K562 (cell line): ENCODE measurements around the gene SPNS1. TPM values are rescaled to one million over a fixed set of nuclear protein-coding genes. Genes with fewer than 3 reads are reported as not detected.

ENCODE experiments used
- AFF1 ChIP-seq, 2 experiments: fragments of 450-650 bp; IDR thresholded peaks; 2 replicates each; pipeline ENCODE4 v1.6.1; 2018; ENCODE audit warnings: mild to moderate bottlenecking in 2 of 2, low read depth in 1 of 2; ENCODE audit not compliant: partially characterized antibody in 2 of 2
- BCL6 ChIP-seq: fragments of 250-450 bp; sonication (Bioruptor Pico); IDR thresholded peaks from 2 replicates; pipeline ENCODE4 v1.4.0; 2020
- BCOR ChIP-seq: fragments of 450-650 bp; IDR thresholded peaks from 2 replicates; pipeline ENCODE4 v1.6.1; 2016
- CREBBP ChIP-seq: IDR thresholded peaks from one replicate; pipeline ENCODE4 v1.6.1; 2012; ENCODE audit warnings: low read depth, mild to moderate bottlenecking, control low read depth, inconsistent platforms, low read length
- HDAC2 ChIP-seq: fragments of 450-650 bp; IDR thresholded peaks from 2 replicates; pipeline ENCODE4 v1.6.1; 2016; ENCODE audit warnings: mild to moderate bottlenecking
- PTRF ChIP-seq: fragments of 450-650 bp; IDR thresholded peaks from 2 replicates; pipeline ENCODE4 v1.6.1; 2016; ENCODE audit warnings: mild to moderate bottlenecking, missing genetic modification characterization, missing compliant biosample characterization
- RCOR1 ChIP-seq, 2 experiments: IDR thresholded peaks; 2 replicates each; pipeline ENCODE4 v1.6.1; 2012; ENCODE audit warnings: low read depth in 2 of 2, low read length in 2 of 2, borderline replicate concordance in 1 of 2, improper control_type of control experiment in 1 of 2
- SAP30 ChIP-seq: fragments of 200-600 bp; sonication (generic); IDR thresholded peaks from 2 replicates; pipeline ENCODE4 v1.6.1; 2012; ENCODE audit warnings: borderline replicate concordance, low read depth, mild to moderate bottlenecking, moderate library complexity, low read length, control low read depth, inconsistent platforms; ENCODE audit not compliant: insufficient read depth, poor library complexity, severe bottlenecking
- SMARCB1 ChIP-seq: IDR thresholded peaks from 2 replicates; pipeline ENCODE4 v1.6.1; 2011; ENCODE audit warnings: improper control_type of control experiment, low read depth; ENCODE audit not compliant: insufficient read length
- SNIP1 ChIP-seq: fragments of 450-650 bp; IDR thresholded peaks from 2 replicates; pipeline ENCODE4 v1.7.1; 2017; ENCODE audit warnings: low read depth, mild to moderate bottlenecking
- ZNF121 ChIP-seq: sonication (generic); formaldehyde crosslinking; conservative IDR thresholded peaks from 2 replicates; pipeline ENCODE4 v1.8.0; 2022; ENCODE audit warnings: missing genetic modification reagents
- polyA plus RNA-seq, 8 experiments: library from polyadenylated mRNA; depleted of rRNA in 4 of 8; stranded (reverse) in 5 of 8; unstranded in 3 of 8; fragments of >200 nt; fragmentation: Nextera tagmentation in 2 of 8; fragmentation: Illumina TruSeq in 1 of 8; extraction: Ambion mirVana in 2 of 8; extraction: Trizol in 1 of 8; gene quantifications; 2 replicates each; pipeline versions ENCODE4 v1.2.1 to v1.2.3, GENCODE V29; 2011 to 2014; ENCODE audit warnings: inconsistent platforms in 1 of 8, missing spikeins in 1 of 8
- total RNA-seq, 7 experiments: library from RNA; depleted of rRNA in 6 of 7; stranded (reverse); fragments of >200 nt in 6 of 7; fragmentation: Illumina TruSeq in 2 of 7; extraction: Trizol in 2 of 7; gene quantifications; 2 replicates each; pipeline versions ENCODE4 v1.2.1 to v1.2.3, GENCODE V29; 2011 to 2021; ENCODE audit warnings: low replicate concordance in 1 of 7
- TF ChIP-seq, protein P1 (sequence below): fragments of 450-650 bp; IDR thresholded peaks from 2 replicates; pipeline ENCODE4 v1.6.1; 2018; ENCODE audit not compliant: partially characterized antibody
- TF ChIP-seq, protein P2 (sequence below): IDR thresholded peaks from 3 replicates; pipeline ENCODE4 v1.6.1; 2011; ENCODE audit warnings: borderline replicate concordance, mild to moderate bottlenecking, moderate library complexity; ENCODE audit not compliant: insufficient read length; ENCODE audit errors: extremely low read depth
- TF ChIP-seq, protein P3 (sequence below): fragments of 200-800 bp; sonication (Bioruptor generic); IDR thresholded peaks from 2 replicates; pipeline ENCODE4 v1.6.1; 2017; ENCODE audit warnings: missing genetic modification characterization, missing compliant biosample characterization

Gene SPNS1
- total and polyA plus RNA-seq, 9 of the 15 experiments (the other 6 are each of a cell fraction or from before 2014, with no cell fraction given) = 0.58 to 64.9 (median 13.7) TPM

GRCh38 chr16:29028457-29029167 is 54.0 kb downstream of the SPNS1 start (continued):
- TF ChIP-seq AFF1 (IDR thresholded peaks at IDR 0.05; ENCODE audit: low read depth in 1 of 2, partially characterized antibody in 2 of 2) (no peak), SMARCB1 (no peak), RCOR1 (IDR thresholded peaks at IDR 0.05; ENCODE audit: borderline replicate concordance in 1 of 2, low read depth in 2 of 2, low read length in 2 of 2) (peak in 1 of 2 experiments; percentile 73; a peak in 2 of 4 replicates), HDAC2 (no peak; the same call in 1 of the 2 replicates), SNIP1 (no peak), ZNF121 (0 out of 2 replicates have a peak, but pooled peaks have one; percentile 8), CREBBP (no peak), BCOR (peak; percentile 96), PTRF (tag) (no peak), BCL6 (CRISPR knock-in tag) (no peak), SAP30 (no peak)
- TF ChIP-seq, protein P1, sequence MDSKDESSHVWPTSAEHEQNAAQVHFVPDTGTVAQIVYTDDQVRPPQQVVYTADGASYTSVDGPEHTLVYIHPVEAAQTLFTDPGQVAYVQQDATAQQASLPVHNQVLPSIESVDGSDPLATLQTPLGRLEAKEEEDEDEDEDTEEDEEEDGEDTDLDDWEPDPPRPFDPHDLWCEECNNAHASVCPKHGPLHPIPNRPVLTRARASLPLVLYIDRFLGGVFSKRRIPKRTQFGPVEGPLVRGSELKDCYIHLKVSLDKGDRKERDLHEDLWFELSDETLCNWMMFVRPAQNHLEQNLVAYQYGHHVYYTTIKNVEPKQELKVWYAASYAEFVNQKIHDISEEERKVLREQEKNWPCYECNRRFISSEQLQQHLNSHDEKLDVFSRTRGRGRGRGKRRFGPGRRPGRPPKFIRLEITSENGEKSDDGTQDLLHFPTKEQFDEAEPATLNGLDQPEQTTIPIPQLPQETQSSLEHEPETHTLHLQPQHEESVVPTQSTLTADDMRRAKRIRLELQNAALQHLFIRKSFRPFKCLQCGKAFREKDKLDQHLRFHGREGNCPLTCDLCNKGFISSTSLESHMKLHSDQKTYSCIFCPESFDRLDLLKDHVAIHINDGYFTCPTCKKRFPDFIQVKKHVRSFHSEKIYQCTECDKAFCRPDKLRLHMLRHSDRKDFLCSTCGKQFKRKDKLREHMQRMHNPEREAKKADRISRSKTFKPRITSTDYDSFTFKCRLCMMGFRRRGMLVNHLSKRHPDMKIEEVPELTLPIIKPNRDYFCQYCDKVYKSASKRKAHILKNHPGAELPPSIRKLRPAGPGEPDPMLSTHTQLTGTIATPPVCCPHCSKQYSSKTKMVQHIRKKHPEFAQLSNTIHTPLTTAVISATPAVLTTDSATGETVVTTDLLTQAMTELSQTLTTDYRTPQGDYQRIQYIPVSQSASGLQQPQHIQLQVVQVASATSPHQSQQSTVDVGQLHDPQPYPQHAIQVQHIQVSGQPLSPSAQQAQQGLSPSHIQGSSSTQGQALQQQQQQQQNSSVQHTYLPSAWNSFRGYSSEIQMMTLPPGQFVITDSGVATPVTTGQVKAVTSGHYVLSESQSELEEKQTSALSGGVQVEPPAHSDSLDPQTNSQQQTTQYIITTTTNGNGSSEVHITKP = no peak
- TF ChIP-seq, protein P2, sequence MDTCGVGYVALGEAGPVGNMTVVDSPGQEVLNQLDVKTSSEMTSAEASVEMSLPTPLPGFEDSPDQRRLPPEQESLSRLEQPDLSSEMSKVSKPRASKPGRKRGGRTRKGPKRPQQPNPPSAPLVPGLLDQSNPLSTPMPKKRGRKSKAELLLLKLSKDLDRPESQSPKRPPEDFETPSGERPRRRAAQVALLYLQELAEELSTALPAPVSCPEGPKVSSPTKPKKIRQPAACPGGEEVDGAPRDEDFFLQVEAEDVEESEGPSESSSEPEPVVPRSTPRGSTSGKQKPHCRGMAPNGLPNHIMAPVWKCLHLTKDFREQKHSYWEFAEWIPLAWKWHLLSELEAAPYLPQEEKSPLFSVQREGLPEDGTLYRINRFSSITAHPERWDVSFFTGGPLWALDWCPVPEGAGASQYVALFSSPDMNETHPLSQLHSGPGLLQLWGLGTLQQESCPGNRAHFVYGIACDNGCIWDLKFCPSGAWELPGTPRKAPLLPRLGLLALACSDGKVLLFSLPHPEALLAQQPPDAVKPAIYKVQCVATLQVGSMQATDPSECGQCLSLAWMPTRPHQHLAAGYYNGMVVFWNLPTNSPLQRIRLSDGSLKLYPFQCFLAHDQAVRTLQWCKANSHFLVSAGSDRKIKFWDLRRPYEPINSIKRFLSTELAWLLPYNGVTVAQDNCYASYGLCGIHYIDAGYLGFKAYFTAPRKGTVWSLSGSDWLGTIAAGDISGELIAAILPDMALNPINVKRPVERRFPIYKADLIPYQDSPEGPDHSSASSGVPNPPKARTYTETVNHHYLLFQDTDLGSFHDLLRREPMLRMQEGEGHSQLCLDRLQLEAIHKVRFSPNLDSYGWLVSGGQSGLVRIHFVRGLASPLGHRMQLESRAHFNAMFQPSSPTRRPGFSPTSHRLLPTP = peak; percentile 59
- TF ChIP-seq, protein P3, sequence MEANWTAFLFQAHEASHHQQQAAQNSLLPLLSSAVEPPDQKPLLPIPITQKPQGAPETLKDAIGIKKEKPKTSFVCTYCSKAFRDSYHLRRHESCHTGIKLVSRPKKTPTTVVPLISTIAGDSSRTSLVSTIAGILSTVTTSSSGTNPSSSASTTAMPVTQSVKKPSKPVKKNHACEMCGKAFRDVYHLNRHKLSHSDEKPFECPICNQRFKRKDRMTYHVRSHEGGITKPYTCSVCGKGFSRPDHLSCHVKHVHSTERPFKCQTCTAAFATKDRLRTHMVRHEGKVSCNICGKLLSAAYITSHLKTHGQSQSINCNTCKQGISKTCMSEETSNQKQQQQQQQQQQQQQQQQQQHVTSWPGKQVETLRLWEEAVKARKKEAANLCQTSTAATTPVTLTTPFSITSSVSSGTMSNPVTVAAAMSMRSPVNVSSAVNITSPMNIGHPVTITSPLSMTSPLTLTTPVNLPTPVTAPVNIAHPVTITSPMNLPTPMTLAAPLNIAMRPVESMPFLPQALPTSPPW (CRISPR knock-in tag) = no peak
